ENCODE data around the gene UPF2. TPM values are rescaled to one million over a fixed set of nuclear protein-coding genes. Genes with fewer than 3 reads are reported as not detected.

The UPF2 gene
- total and polyA plus RNA-seq, 2 of the 4 experiments (the other 2 are of a cell fraction) = 9.2 to 14.3 TPM

DNA sequence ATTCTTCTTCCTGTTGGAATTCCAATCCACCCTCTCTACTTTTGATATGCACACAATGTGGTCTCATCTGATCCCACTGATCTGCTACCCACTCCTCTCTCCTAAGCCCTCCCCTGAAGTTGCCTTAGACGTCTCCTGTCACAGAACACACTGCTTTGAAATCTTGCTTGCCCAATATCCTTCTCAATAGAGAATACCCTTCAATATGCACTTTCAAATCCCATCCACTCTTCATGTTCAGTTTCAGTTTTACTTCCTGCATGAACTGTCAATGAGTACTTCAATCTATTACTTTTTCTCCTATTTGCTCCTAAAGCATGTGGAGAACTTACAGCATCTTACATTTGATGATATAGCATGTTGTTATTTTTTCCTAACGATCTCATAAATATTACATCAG, 93.5 kb downstream of the UPF2 start:
- CTCF ChIA-PET = no interaction called here
- no peak overlapping the region for H2AK9ac ChIP-seq (replicated peaks; ENCODE audit: low read depth, low read length, poor library complexity)
- DNase-seq (no peak), ATAC-seq (ENCODE audit: low read depth) (no peak)
- H4K8ac ChIP-seq (ENCODE audit: low read depth in 2 of 2, low read length in 2 of 2) = no peak overlapping the region
- H3K4me3 ChIP-seq (ENCODE audit: insufficient read depth, low read depth, low read length) = no peak overlapping the region
- H3K18ac ChIP-seq (ENCODE audit: low read depth, low read length) = no peak overlapping the region
- POLR2A ChIA-PET (ENCODE audit: unreplicated experiment) = no interaction called here
- no peaks in the 10 kb centered on the region for H3K9me3 ChIP-seq (ENCODE audit: control insufficient read depth, insufficient read depth, low read length)
- no peak overlapping the region for H3K4me2 ChIP-seq (ENCODE audit: low read depth, low read length)
- no peak overlapping the region for H3K27ac ChIP-seq (ENCODE audit: insufficient read depth, low read length)
- H4K20me1 ChIP-seq (ENCODE audit: insufficient read depth, low read length) = no peaks in the 10 kb centered on the region
- H2BK15ac ChIP-seq (ENCODE audit: low read depth, low read length) = no peak overlapping the region
- no peak overlapping the region for H3K4ac ChIP-seq (ENCODE audit: low read depth, low read length)
- H3K27me3 ChIP-seq (ENCODE audit: control insufficient read depth, insufficient read depth, low read length) = no peaks in the 10 kb centered on the region
- no peak overlapping the region for H3K23ac ChIP-seq (ENCODE audit: low read depth, low read length)
- H4K5ac ChIP-seq (ENCODE audit: low read depth, low read length) = no peak overlapping the region
- intact Hi-C loops (cut with micrococcal nuclease) = no loop called here
- peaks cover 6% of the 10 kb centered on the region for H3K36me3 ChIP-seq (ENCODE audit: control insufficient read depth, insufficient read depth, low read length)
- H3K14ac ChIP-seq (replicated peaks; ENCODE audit: low read depth, low read length) = no peak overlapping the region
- peaks cover 0 to 3% of the 10 kb centered on the region in 2 experiments; a peak in 1 of 4 replicates for H3K79me1 ChIP-seq (ENCODE audit: low read depth in 1 of 2, low read length in 2 of 2)
- H3K56ac ChIP-seq (ENCODE audit: extremely low read depth, insufficient read depth, low read length) = no peak overlapping the region
- H2BK120ac ChIP-seq (ENCODE audit: low read depth, low read length) = no peak overlapping the region
- H3K9ac ChIP-seq (ENCODE audit: low read depth, low read length) = no peak overlapping the region
- H2BK20ac ChIP-seq (ENCODE audit: low read depth, low read length) = no peak overlapping the region
- dilution Hi-C loops (cut with HindIII; ENCODE audit: low sequenced_read_pairs, unreplicated experiment) = no loop called here
- no peak overlapping the region for H2AFZ ChIP-seq (replicated peaks; ENCODE audit: low read length, poor library complexity)
- H2AK5ac ChIP-seq (ENCODE audit: low read depth, low read length) = no peak overlapping the region
- H3K9me1 ChIP-seq (ENCODE audit: insufficient read depth, low read length) = peaks cover 2% of the 10 kb centered on the region; the same call in 1 of the 2 replicates
- H3K4me1 ChIP-seq (ENCODE audit: control insufficient read depth, insufficient read depth, low read length) = no peaks in the 10 kb centered on the region
- H4K91ac ChIP-seq (ENCODE audit: insufficient read depth, low read depth, low read length) = no peak overlapping the region
- no TSS peak for BruUV-seq (replicated peaks)
- in situ Hi-C loops (cut with MboI; ENCODE audit: low sequenced_read_pairs) = no loop called here
- H2BK5ac ChIP-seq (ENCODE audit: low read depth, low read length, poor library complexity, severe bottlenecking) = no peak overlapping the region
- 80% methylated on average over 1 of the region's 2 CpGs; no CpG with 5 or more reads in 1 of the 2 experiments for WGBS, 2 experiments (ENCODE audit: extremely low coverage in 2 of 2, insufficient read length in 1 of 2)
- TF ChIP-seq, protein P1, sequence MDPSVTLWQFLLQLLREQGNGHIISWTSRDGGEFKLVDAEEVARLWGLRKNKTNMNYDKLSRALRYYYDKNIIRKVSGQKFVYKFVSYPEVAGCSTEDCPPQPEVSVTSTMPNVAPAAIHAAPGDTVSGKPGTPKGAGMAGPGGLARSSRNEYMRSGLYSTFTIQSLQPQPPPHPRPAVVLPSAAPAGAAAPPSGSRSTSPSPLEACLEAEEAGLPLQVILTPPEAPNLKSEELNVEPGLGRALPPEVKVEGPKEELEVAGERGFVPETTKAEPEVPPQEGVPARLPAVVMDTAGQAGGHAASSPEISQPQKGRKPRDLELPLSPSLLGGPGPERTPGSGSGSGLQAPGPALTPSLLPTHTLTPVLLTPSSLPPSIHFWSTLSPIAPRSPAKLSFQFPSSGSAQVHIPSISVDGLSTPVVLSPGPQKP (IDR thresholded peaks at IDR 0.05; ENCODE audit: borderline replicate concordance, low read depth, low read length) = no peak
